ENCODE measurements around the gene ASH1L.

GRCh38 chr1:155514582-155515187 is 47.9 kb downstream of the ASH1L start:
- TF ChIP-seq CTCF (conservative IDR thresholded peaks at IDR 0.05; ENCODE audit: low read depth in 2 of 2): no peak
- no peak for TF ChIP-seq CREB1 (CRISPR knock-in tag; IDR thresholded peaks at IDR 0.05; ENCODE audit: low read depth)
- TF ChIP-seq EZH2 (IDR thresholded peaks at IDR 0.05; ENCODE audit: low read depth, unreplicated experiment): no peak
- TF ChIP-seq REST (IDR thresholded peaks at IDR 0.05; ENCODE audit: unreplicated experiment): no peak
- no peak for TF ChIP-seq EZH2phosphoT487 (IDR thresholded peaks at IDR 0.05; ENCODE audit: unreplicated experiment)
- no peak for TF ChIP-seq POLR2AphosphoS5 (IDR thresholded peaks at IDR 0.05; ENCODE audit: low read depth)
- no peak for TF ChIP-seq NANOG (IDR thresholded peaks at IDR 0.05; ENCODE audit: borderline replicate concordance)
- TF ChIP-seq JUNB (IDR thresholded peaks at IDR 0.05; ENCODE audit: unreplicated experiment): no peak
- no peak for TF ChIP-seq ZNF114 (CRISPR knock-in tag; IDR thresholded peaks at IDR 0.05)
- TF ChIP-seq ETS1 (IDR thresholded peaks at IDR 0.05): no peak
- no peak for TF ChIP-seq STAT1 (IDR thresholded peaks at IDR 0.05; ENCODE audit: unreplicated experiment)
- TF ChIP-seq ZNF462 (CRISPR knock-in tag; IDR thresholded peaks at IDR 0.05): no peak

Data from GM23338 (cell line).